Breast epithelium (tissue), 4 donors: ENCODE measurements around the gene MEIOC. TPM values are rescaled to one million over a fixed set of nuclear protein-coding genes. Genes with fewer than 3 reads are reported as not detected.

ENCODE experiments used
- DNase-seq, 2 donors: peaks; one replicate each; pipeline ENCODE4 v3.0.0-alpha.2; 2019; ENCODE audit warnings: low spot score in 2 of 2
- H3K27ac ChIP-seq, 2 donors: fragments of 200-600 bp; sonication (generic) in 1 of 2; one replicate each; pipeline ENCODE4 v1.5.1; 2016 to 2019; ENCODE audit warnings: mild to moderate bottlenecking in 1 of 2
- H3K27me3 ChIP-seq, 2 donors: fragments of 200-600 bp; sonication (generic) in 1 of 2; one replicate each; pipeline versions ENCODE4 v1.5.1 to v1.6.0; 2017 to 2019; ENCODE audit warnings: control low read depth in 1 of 2, mild to moderate bottlenecking in 1 of 2
- H3K36me3 ChIP-seq: fragments of 200-600 bp; one replicate; pipeline ENCODE4 v1.5.1; 2019
- H3K4me1 ChIP-seq, 2 donors: fragments of 200-600 bp; sonication (generic); one replicate each; pipeline ENCODE4 v1.5.1; 2016 to 2019; ENCODE audit warnings: control low read depth in 1 of 2
- H3K4me3 ChIP-seq, 3 donors: fragments of 200-600 bp; sonication (generic); 1 replicate in 2 of 3; 2 replicates in 1 of 3; pipeline ENCODE4 v1.5.1; 2016 to 2019; ENCODE audit warnings: mild to moderate bottlenecking in 3 of 3, moderate library complexity in 2 of 3
- H3K9me3 ChIP-seq, 2 donors: fragments of 200-600 bp; sonication (generic) in 1 of 2; one replicate each; pipeline ENCODE4 v1.5.1; 2016 to 2019; ENCODE audit warnings: control low read depth in 1 of 2
- POLR2A ChIP-seq: fragments of 450-650 bp; IDR thresholded peaks from one replicate; pipeline ENCODE4 v1.6.1; 2016; ENCODE audit warnings: antibody characterized with exemption, mild to moderate bottlenecking, moderate library complexity
- POLR2AphosphoS5 ChIP-seq, 3 donors: sonication (generic); formaldehyde crosslinking; IDR thresholded peaks; one replicate each; pipeline ENCODE4 v1.6.1; 2017; ENCODE audit warnings: antibody characterized with exemption in 3 of 3
- intact Hi-C: fragments of 100-400 bp; cut with DNase I; formaldehyde crosslinking; loops from one replicate; pipeline ENCODE4 v1.15.1; 2023; ENCODE audit warnings: low total_unique reads
- total RNA-seq, 3 donors: library from RNA; depleted of rRNA; stranded (reverse); fragments of >200 nt; gene quantifications; one replicate each; pipeline ENCODE4 v1.1.0, GENCODE V29; 2016
- TF ChIP-seq, protein P1 (sequence below), 3 donors: fragments of 450-650 bp; IDR thresholded peaks; one replicate each; pipeline ENCODE4 v1.5.1; 2016 to 2017; ENCODE audit warnings: antibody characterized with exemption in 3 of 3, mild to moderate bottlenecking in 3 of 3, moderate library complexity in 3 of 3

The MEIOC gene
- total RNA-seq, 3 donors from 2014 or later, result under 0.01 TPM; not detected in 2

DNA sequence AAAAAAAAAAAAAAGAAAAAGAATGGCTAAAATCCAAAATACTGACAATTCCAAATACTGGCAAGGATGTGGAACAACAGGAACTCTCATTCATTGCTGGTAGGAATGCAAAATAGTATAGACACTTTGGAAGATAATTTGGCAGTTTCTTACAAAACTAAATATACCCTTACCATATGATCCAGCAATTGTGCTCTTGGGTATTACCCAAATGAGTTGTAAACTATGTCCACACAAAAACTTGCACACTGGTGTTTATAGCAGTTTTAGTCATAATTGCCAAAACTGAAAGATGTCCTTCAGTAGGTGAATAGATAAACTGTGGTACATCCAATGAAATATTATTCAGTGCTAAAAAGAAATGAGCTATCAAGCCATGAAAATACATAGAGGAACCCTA lies 8.5 kb upstream of the MEIOC start:
- intact Hi-C loops, result no loop called here

DNA sequence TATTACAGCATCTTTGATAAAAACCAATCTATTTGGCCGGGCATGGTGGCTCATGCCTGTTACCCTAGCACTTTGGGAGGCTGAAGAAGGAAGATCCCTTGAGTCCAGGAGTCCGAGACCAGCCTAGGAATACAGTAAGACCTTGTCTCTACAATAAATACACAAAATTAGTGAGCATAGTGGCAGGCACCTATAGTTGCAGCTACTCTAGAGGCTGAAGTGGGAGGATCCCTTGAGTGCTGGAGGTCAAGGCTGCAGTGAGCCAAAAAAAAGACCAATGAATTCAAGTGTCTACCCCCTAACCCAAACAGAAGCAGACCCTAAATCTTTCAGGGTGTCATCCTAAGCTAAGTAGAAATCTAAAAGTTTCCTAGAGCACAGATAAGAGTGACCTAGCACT lies 7.3 kb upstream of the MEIOC start:
- Histone ChIP-seq H3K36me3 (no peaks in the 10 kb centered on the region), H3K9me3 (no peaks in the 10 kb centered on the region), H3K4me1 (no peaks in the 10 kb centered on the region), H3K4me3 (no peak overlapping the region), H3K27ac (no peak overlapping the region), H3K27me3 (peaks cover 0 to 5% of the 10 kb centered on the region in 2 donors)
- TF ChIP-seq POLR2A (no peak), POLR2AphosphoS5 (IDR thresholded peaks at IDR 0.05) (no peak)
- TF ChIP-seq, protein P1, sequence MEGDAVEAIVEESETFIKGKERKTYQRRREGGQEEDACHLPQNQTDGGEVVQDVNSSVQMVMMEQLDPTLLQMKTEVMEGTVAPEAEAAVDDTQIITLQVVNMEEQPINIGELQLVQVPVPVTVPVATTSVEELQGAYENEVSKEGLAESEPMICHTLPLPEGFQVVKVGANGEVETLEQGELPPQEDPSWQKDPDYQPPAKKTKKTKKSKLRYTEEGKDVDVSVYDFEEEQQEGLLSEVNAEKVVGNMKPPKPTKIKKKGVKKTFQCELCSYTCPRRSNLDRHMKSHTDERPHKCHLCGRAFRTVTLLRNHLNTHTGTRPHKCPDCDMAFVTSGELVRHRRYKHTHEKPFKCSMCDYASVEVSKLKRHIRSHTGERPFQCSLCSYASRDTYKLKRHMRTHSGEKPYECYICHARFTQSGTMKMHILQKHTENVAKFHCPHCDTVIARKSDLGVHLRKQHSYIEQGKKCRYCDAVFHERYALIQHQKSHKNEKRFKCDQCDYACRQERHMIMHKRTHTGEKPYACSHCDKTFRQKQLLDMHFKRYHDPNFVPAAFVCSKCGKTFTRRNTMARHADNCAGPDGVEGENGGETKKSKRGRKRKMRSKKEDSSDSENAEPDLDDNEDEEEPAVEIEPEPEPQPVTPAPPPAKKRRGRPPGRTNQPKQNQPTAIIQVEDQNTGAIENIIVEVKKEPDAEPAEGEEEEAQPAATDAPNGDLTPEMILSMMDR (IDR thresholded peaks at IDR 0.05), result no peak
- intact Hi-C loops, result no loop called here
- DNase-seq, result no peak

More for the DNA sequence above, 8.5 kb upstream of the MEIOC start:
- no peaks in the 10 kb centered on the region for H3K36me3 ChIP-seq
- no peaks in the 10 kb centered on the region for H3K9me3 ChIP-seq
- no peak overlapping the region for H3K27ac ChIP-seq
- DNase-seq, result no peak
- peaks cover 0 to 5% of the 10 kb centered on the region in 2 donors for H3K27me3 ChIP-seq
- H3K4me3 ChIP-seq, result no peak overlapping the region
- TF ChIP-seq POLR2AphosphoS5 (IDR thresholded peaks at IDR 0.05), result no peak
- TF ChIP-seq POLR2A, result no peak
- TF ChIP-seq, protein P1 (IDR thresholded peaks at IDR 0.05), result no peak
- H3K4me1 ChIP-seq, result no peaks in the 10 kb centered on the region

DNA sequence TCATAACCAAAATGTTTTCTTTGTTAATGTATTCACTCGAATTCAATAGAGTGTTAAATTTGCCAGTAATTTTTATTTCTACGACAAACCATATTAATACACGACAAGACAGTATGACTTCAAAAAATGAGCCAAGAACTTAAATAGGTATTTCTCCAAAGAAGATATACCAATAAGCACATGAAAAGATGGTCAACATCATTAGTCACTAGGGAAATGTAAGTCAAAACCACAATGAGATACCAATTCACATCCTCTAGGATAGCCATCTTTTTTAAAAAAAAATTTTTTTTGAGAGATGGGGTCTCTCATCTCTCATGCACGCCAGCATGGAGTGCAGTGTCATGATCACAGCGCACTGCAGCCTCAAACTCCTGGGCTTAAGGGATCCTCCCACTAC lies 5.0 kb upstream of the MEIOC start:
- Histone ChIP-seq H3K9me3 (no peaks in the 10 kb centered on the region), H3K4me3 (no peak overlapping the region), H3K4me1 (no peaks in the 10 kb centered on the region), H3K27me3 (peaks cover under 1 to 18% of the 10 kb centered on the region in 2 donors), H3K27ac (no peak overlapping the region), H3K36me3 (no peaks in the 10 kb centered on the region)
- intact Hi-C loops, result no loop called here
- TF ChIP-seq, protein P1 (IDR thresholded peaks at IDR 0.05), result no peak
- TF ChIP-seq POLR2AphosphoS5 (IDR thresholded peaks at IDR 0.05), result no peak
- TF ChIP-seq POLR2A, result no peak
- no peak for DNase-seq

DNA sequence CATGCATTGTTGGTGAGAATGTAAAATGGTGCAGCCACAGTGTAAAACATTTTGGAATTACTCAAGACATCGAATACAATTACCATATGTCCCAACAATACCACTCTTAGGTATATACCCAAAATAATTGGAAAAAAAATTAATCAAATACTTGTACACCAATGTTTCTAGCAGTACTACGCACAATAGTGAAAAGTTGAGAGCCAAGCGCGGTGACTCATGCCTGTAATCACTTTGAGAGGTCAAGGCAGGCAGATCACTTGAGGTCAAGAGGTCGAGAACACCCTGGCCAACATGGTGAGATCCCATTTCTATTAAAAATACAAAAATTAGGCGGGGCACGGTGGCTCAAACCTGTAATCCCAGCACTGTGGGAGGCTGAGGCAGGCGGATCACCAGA lies 3.5 kb upstream of the MEIOC start:
- peaks cover 0 to 2% of the 10 kb centered on the region in 2 donors for H3K4me1 ChIP-seq
- H3K4me3 ChIP-seq, result no peak overlapping the region
- H3K9me3 ChIP-seq, result no peaks in the 10 kb centered on the region
- no peak overlapping the region for H3K27ac ChIP-seq
- peaks cover 6 to 33% of the 10 kb centered on the region in 2 donors for H3K27me3 ChIP-seq
- no peak for TF ChIP-seq POLR2A
- TF ChIP-seq POLR2AphosphoS5 (IDR thresholded peaks at IDR 0.05), result no peak
- TF ChIP-seq, protein P1 (IDR thresholded peaks at IDR 0.05), result no peak
- intact Hi-C loops, result no loop called here
- DNase-seq, result no peak
- H3K36me3 ChIP-seq, result no peaks in the 10 kb centered on the region

DNA sequence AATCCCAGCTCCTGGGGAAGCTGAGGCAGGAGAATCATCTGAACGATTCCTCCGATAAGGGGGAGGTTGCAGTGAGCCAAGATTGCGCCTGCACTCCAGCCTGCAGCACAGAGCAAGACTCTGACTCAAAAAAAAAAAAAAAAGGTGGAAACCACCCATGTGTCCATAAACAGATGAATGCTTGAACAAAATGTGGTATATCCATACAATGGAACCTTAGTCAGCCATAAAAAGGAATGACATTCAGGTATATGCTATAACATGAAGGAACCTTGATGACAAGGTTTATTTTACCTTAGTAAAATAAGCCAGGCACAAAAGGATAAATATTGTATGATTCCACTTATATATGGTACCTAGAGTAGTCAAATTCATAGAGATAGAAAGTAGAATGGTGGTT lies 2.9 kb upstream of the MEIOC start:
- DNase-seq, result no peak
- intact Hi-C loops, result no loop called here
- TF ChIP-seq POLR2A, result no peak
- no peak for TF ChIP-seq POLR2AphosphoS5 (IDR thresholded peaks at IDR 0.05)
- TF ChIP-seq, protein P1 (IDR thresholded peaks at IDR 0.05), result no peak
- Histone ChIP-seq H3K4me3 (no peak overlapping the region), H3K27me3 (peaks cover 6 to 35% of the 10 kb centered on the region in 2 donors), H3K9me3 (no peaks in the 10 kb centered on the region), H3K27ac (no peak overlapping the region), H3K36me3 (no peaks in the 10 kb centered on the region), H3K4me1 (peaks cover 0 to 2% of the 10 kb centered on the region in 2 donors)
